SU-DHL-6 (cell line): ENCODE measurements around the gene FSCN2.

Source experiments
- EZH2phosphoT487 ChIP-seq: fragments of 200-600 bp; sonication (generic), shearing (Covaris generic); conservative IDR thresholded peaks from 2 replicates; pipeline ENCODE4 v1.6.1; 2018; ENCODE audit warnings: mild to moderate bottlenecking, antibody characterized with exemption, low read length, moderate library complexity, mixed read lengths
- TF ChIP-seq, protein P1 (sequence below): fragments of 200-600 bp; sonication (generic); IDR thresholded peaks from one replicate; pipeline ENCODE4 v1.5.1; 2017; ENCODE audit warnings: antibody characterized with exemption, mild to moderate bottlenecking, low read length, moderate library complexity; ENCODE audit not compliant: insufficient read depth, poor library complexity, severe bottlenecking

GRCh38 chr17:81499601-81499970 is 28.6 kb upstream of the FSCN2 start:
- TF ChIP-seq, protein P1, sequence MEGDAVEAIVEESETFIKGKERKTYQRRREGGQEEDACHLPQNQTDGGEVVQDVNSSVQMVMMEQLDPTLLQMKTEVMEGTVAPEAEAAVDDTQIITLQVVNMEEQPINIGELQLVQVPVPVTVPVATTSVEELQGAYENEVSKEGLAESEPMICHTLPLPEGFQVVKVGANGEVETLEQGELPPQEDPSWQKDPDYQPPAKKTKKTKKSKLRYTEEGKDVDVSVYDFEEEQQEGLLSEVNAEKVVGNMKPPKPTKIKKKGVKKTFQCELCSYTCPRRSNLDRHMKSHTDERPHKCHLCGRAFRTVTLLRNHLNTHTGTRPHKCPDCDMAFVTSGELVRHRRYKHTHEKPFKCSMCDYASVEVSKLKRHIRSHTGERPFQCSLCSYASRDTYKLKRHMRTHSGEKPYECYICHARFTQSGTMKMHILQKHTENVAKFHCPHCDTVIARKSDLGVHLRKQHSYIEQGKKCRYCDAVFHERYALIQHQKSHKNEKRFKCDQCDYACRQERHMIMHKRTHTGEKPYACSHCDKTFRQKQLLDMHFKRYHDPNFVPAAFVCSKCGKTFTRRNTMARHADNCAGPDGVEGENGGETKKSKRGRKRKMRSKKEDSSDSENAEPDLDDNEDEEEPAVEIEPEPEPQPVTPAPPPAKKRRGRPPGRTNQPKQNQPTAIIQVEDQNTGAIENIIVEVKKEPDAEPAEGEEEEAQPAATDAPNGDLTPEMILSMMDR: no peak
- no peak for TF ChIP-seq EZH2phosphoT487
